Measurements from ENCODE around the gene ZNF646.
"Not testable (repeated sequence)": the region's sequence is repeated elsewhere in the genome, so short reads cannot be mapped to it uniquely, and the experiment has no call there.

ZNF646 gene

DNA sequence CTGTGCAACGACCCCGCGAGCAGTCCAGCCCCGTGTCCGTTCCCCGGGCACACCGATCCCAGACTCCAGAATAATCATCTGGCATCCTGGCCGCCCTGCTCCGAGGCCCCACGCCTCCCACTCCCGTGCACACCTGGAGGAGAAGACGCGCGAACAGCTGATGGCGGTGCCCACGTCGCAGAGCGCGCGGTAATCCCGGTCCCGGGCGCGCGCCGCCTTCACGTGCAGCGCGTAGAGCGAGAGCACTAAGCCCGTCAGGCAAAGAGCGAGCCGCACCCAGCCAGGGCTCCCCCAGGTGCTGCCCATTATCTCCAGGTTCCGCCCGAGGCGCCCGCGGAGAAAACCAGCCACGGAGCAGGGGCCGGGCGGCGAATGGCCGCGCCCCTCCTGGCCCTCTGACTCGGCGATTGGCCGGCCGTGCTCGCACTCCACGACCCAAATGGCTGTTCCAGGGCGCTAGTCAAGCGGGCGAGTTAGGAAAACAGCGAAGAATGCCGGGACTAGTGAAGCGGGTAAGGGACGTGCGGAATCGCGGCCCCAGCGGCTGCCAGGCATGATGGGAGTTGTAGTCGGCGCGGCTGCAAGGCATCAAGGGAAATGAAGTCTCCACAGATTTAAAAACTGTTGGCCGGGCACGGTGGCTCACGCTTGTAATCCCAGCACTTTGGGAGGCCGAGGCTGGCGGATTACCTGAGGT lies 20.4 kb downstream of the ZNF646 start, which contains the start of gene VKORC1:
TSS of gene VKORC1 (minus strand) at position 374 of the 697 bp plus-strand sequence. CDS start at position 306, 68 bp downstream.
- H3K9me3 ChIP-seq = no peaks in the 10 kb centered on the region

GRCh38 chr16:31099860-31100638 lies 25.8 kb downstream of the ZNF646 start:
- Histone ChIP-seq H3K4me3 (no peak overlapping the region), H3K27me3 (ENCODE audit: low read depth) (no peaks in the 10 kb centered on the region), H3K9me3 (no peaks in the 10 kb centered on the region), H3K36me3 (replicated peaks) (no peaks in the 10 kb centered on the region), H3K4me1 (no peaks in the 10 kb centered on the region)
- no peak for DNase-seq (ENCODE audit: low spot score in 2 of 2)
- in situ Hi-C loops (cut with MboI; ENCODE audit: low sequenced_read_pairs) = no loop called here

More for the DNA sequence above, 20.4 kb downstream of the ZNF646 start, which contains the start of gene VKORC1:
- Histone ChIP-seq H3K4me3 (peak within 1 kb of the TSS; percentile 84), H3K27me3 (ENCODE audit: low read depth) (no peaks in the 10 kb centered on the region), H3K36me3 (replicated peaks) (peaks cover 15% of the 10 kb centered on the region), H3K4me1 (0 out of 2 replicates have a peak, but pooled peaks cover 2% of the 10 kb centered on the region)
- in situ Hi-C loops (cut with MboI; ENCODE audit: low sequenced_read_pairs) = no loop called here
- peak; percentile 95 to 97 for DNase-seq (ENCODE audit: low spot score in 2 of 2)

DNA sequence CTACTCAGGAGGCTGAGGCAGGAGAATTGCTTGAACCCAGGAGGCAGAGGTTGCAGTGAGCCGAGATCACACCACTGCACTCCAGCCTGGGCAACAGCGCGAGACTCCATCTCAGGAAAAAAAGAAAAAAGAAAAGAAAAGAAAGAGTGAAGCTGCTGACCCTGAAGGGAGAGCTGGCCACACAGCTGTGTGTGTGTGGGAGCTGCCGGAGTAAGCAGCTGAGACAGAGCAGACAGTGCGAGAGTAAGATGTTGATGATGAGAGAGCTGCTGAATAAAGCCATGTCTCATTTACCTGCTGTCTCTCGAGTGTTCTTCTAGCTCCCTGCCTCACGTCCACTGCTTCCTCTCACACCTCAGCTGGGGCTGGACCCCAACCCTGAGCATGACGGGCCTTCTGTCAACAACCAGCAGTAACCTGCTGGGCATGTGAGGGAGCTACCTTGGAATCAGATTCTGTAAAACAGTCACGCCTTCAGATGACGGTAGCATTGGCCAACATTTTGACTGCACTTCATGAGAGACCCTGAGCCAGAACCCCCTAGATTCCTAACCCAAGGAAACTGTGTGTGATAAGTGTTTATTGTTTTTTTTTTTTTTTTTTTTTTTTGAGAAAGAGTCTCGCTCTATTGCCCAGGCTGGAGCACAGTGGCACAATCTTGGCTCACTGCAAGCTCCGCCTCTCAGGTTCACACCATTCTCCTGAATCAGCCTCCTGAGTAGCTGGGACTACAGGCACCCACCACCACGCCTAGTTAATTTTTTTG lies 26.8 kb downstream of the ZNF646 start:
- H3K27me3 ChIP-seq (ENCODE audit: low read depth); H3K4me3 ChIP-seq; DNase-seq (ENCODE audit: low spot score in 2 of 2); H3K9me3 ChIP-seq; in situ Hi-C loops (cut with MboI; ENCODE audit: low sequenced_read_pairs); H3K4me1 ChIP-seq; H3K36me3 ChIP-seq (replicated peaks): not testable (repeated sequence)

- Histone ChIP-seq H3K4me1 (peaks cover 14% of the 10 kb centered on the region), H3K9me3 (no peaks in the 10 kb centered on the region), H3K36me3 (replicated peaks) (peaks cover 13% of the 10 kb centered on the region), H3K4me3 (no peak overlapping the region), H3K27me3 (ENCODE audit: low read depth) (no peaks in the 10 kb centered on the region)
- DNase-seq (ENCODE audit: low spot score in 2 of 2) = peak; percentile 79 to 95
- in situ Hi-C loops (cut with MboI; ENCODE audit: low sequenced_read_pairs) = no loop called here
Measured at GRCh38 chr16:31105677-31106213, 31.5 kb downstream of the ZNF646 start.

- in situ Hi-C loops (cut with MboI; ENCODE audit: low sequenced_read_pairs) = no loop called here
- peaks cover 21% of the 10 kb centered on the region for H3K36me3 ChIP-seq (replicated peaks)
- H3K27me3 ChIP-seq (ENCODE audit: low read depth) = no peaks in the 10 kb centered on the region
- H3K9me3 ChIP-seq = no peaks in the 10 kb centered on the region
- DNase-seq (ENCODE audit: low spot score in 2 of 2) = no peak
- peaks cover 14% of the 10 kb centered on the region for H3K4me1 ChIP-seq
- H3K4me3 ChIP-seq = no peak overlapping the region
Measured at GRCh38 chr16:31106509-31107464, 32.6 kb downstream of the ZNF646 start.

GRCh38 chr16:31107465-31107867 lies 33.2 kb downstream of the ZNF646 start:
- in situ Hi-C loops (cut with MboI; ENCODE audit: low sequenced_read_pairs) = no loop called here
- no peaks in the 10 kb centered on the region for H3K9me3 ChIP-seq
- H3K4me3 ChIP-seq = no peak overlapping the region; the same call in 1 of the 2 replicates
- H3K36me3 ChIP-seq (replicated peaks) = peaks cover 27% of the 10 kb centered on the region
- peaks cover 14% of the 10 kb centered on the region for H3K4me1 ChIP-seq
- H3K27me3 ChIP-seq (ENCODE audit: low read depth) = no peaks in the 10 kb centered on the region
- DNase-seq (ENCODE audit: low spot score in 2 of 2) = no peak

DNA sequence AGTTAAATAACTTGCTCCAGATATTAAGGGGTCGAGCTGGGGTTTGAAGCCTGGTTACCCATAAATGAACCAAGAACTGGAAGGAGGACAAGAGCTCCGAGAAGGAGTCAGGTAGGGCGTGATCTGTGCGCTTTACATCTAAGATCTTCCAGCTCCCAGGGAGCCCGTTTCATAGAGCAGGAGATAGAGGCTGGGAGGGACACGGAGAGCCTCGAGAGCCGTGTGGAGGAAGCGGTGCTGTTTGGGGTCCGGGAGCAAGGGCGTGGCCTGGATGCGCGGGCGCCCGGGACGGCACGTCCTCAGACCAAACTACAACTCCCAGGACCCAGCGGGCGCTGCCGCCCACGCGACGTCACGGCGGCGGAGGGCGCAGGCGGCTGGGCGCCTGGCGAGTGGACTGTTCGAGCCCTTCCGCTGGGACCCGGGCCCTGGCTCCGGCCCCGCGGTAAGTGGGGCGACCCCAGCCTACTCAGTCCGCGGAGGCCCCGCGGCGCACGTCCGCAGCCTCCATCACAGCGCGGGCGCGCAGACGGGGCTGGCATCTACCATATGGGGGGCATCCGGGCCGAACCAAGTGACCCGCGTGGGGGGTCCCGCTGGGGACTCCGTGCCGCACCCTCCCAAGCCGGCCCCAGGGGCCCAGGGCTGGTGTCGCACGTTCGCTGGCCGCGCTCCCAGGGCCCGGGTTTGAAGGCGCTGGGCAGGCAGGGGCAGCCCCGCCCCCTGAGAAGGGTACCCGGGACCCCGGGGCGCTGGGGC lies 34.0 kb downstream of the ZNF646 start, which contains the start of gene BCKDK:
TSS of gene BCKDK (plus strand) at position 352 of the 759 bp plus-strand sequence. CDS start 838 bp downstream, outside the sequence.
- in situ Hi-C loops (cut with MboI; ENCODE audit: low sequenced_read_pairs) = no loop called here
- Histone ChIP-seq H3K36me3 (replicated peaks) (peaks cover 27% of the 10 kb centered on the region), H3K9me3 (no peaks in the 10 kb centered on the region)

DNA sequence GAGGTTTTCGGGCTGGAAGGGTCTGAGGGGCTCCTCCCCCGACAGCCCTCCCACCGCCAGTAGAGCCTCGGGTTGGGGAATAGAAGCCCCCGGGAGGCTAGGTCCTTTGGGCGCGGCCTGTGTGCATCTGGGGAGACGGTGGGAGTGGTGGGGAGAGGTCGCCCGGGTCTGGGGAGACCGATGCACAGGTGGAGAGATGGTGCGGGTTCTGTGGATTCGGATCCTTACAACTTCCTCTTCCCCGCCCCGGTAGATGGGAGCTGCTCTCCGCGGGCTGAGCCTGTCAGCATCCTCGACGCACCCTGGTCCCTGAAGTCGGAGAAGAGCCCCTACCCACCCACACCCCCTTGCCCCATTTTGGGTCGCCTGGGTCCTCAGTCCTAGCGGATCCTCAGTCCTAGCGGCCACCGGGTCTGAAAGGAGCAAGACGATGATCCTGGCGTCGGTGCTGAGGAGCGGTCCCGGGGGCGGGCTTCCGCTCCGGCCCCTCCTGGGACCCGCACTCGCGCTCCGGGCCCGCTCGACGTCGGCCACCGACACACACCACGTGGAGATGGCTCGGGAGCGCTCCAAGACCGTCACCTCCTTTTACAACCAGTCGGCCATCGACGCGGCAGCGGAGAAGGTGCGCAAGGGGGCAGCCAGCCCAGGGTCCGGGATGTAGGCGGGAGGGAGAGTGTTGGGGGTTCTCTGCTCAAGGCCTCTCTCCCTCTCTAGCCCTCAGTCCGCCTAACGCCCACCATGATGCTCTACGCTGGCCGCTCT lies 34.8 kb downstream of the ZNF646 start:
- in situ Hi-C loops (cut with MboI; ENCODE audit: low sequenced_read_pairs) = no loop called here
- Histone ChIP-seq H3K9me3 (no peaks in the 10 kb centered on the region), H3K4me3 (peak overlapping the region; percentile 80), H3K36me3 (replicated peaks) (peaks cover 27% of the 10 kb centered on the region), H3K4me1 (peaks cover 14% of the 10 kb centered on the region), H3K27me3 (ENCODE audit: low read depth) (no peaks in the 10 kb centered on the region)
- no peak for DNase-seq (ENCODE audit: low spot score in 2 of 2)

More for the DNA sequence above, 34.0 kb downstream of the ZNF646 start, which contains the start of gene BCKDK:
- Histone ChIP-seq H3K27me3 (ENCODE audit: low read depth) (no peaks in the 10 kb centered on the region), H3K4me1 (peaks cover 14% of the 10 kb centered on the region), H3K4me3 (peak within 1 kb of the TSS; percentile 80)
- DNase-seq (ENCODE audit: low spot score in 2 of 2) = peak; percentile 77 to 88

GRCh38 chr16:31109622-31110021 lies 35.4 kb downstream of the ZNF646 start:
- no peaks in the 10 kb centered on the region for H3K9me3 ChIP-seq
- peaks cover 14% of the 10 kb centered on the region for H3K4me1 ChIP-seq
- peaks cover 27% of the 10 kb centered on the region for H3K36me3 ChIP-seq (replicated peaks)
- no peak overlapping the region for H3K4me3 ChIP-seq
- in situ Hi-C loops (cut with MboI; ENCODE audit: low sequenced_read_pairs) = no loop called here
- H3K27me3 ChIP-seq (ENCODE audit: low read depth) = no peaks in the 10 kb centered on the region
- no peak for DNase-seq (ENCODE audit: low spot score in 2 of 2)

- H3K4me3 ChIP-seq = no peak overlapping the region
- no peaks in the 10 kb centered on the region for H3K9me3 ChIP-seq
- peaks cover 27% of the 10 kb centered on the region for H3K36me3 ChIP-seq (replicated peaks)
- DNase-seq (ENCODE audit: low spot score in 2 of 2) = no peak
- in situ Hi-C loops (cut with MboI; ENCODE audit: low sequenced_read_pairs) = no loop called here
- no peaks in the 10 kb centered on the region for H3K27me3 ChIP-seq (ENCODE audit: low read depth)
- H3K4me1 ChIP-seq = peaks cover 14% of the 10 kb centered on the region
Measured at GRCh38 chr16:31110106-31111034, 36.1 kb downstream of the ZNF646 start.
